Measurements from ENCODE around the gene FAM107A.

- TF ChIP-seq POLR2A (IDR thresholded peaks at IDR 0.05), result no peak
- no peak for TF ChIP-seq CTCF (IDR thresholded peaks at IDR 0.05)
Measured at GRCh38 chr3:58531555-58531954, 45.6 kb downstream of the FAM107A start.
